ENCODE data around the gene CAMK1D. TPM values are rescaled to one million over a fixed set of nuclear protein-coding genes. Genes with fewer than 3 reads are reported as not detected.

Gene CAMK1D
- total RNA-seq, 1 donor from 2014 or later = 2.3 TPM

DNA sequence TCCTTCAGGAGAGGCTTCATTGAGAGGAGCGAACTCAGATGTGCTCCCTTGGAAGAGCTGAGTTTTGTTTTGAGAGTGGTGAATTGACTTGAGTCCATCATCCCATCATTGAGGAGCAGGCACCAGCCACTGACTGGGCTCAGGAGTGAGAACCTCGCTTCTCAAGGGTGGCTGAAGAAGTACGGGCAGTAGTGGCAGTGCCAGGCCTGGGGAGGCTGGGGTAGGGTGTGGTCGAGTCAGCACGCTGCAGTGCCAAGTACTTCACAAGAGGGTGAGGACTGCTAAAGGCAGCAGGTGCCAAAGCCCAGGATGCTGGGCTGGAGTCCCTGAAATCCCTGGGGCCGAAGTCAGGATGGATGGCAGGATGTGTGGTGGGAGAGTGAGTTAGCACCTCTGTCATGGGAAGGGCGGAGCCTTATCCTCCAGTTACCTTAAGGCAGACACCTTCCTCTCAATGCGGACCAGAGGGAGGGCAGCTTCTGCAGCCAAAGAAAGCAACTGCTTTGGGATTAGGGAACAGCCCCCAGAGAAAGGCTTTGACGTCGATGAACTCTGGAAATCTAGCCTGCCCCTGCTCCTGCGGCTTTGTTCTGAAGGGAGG, 210.3 kb downstream of the CAMK1D start:
- H3K27me3 ChIP-seq (ENCODE audit: control insufficient read depth, insufficient read depth, low read length) = no peaks in the 10 kb centered on the region
- H3K36me3 ChIP-seq (ENCODE audit: control insufficient read depth, insufficient read depth, low read length) = no peaks in the 10 kb centered on the region
- DNase-seq (ENCODE audit: low read depth) = no peak
- H3K4me3 ChIP-seq (ENCODE audit: low read depth, low read length) = no peak overlapping the region
- no peak for TF ChIP-seq CTCF (IDR thresholded peaks at IDR 0.05; ENCODE audit: insufficient read depth, low read length, poor library complexity, severe bottlenecking)

DNA sequence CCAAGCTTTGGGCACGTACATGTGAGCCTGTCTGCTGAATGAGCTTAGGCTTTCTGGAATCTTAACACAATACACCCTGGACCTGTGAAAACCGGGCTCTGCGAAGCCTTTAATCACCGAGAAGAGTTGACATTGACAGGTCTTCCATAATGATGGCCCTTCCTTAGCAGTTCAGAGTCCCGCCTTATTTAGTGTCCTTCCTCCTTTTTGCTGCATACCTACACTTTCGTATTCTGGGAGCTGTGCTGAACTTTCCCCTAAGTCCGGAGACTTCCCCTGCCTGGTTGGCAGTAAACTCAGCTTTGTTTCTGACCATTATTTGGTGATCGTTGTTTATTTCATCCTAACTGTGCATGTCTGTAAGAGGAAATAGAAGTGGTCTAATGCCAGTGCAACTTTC, 212.0 kb downstream of the CAMK1D start:
- DNase-seq (ENCODE audit: low read depth) = no peak
- Histone ChIP-seq H3K4me3 (ENCODE audit: low read depth, low read length) (no peak overlapping the region), H3K27me3 (ENCODE audit: control insufficient read depth, insufficient read depth, low read length) (no peaks in the 10 kb centered on the region), H3K36me3 (ENCODE audit: control insufficient read depth, insufficient read depth, low read length) (no peaks in the 10 kb centered on the region)
- no peak for TF ChIP-seq CTCF (IDR thresholded peaks at IDR 0.05; ENCODE audit: insufficient read depth, low read length, poor library complexity, severe bottlenecking)

DNA sequence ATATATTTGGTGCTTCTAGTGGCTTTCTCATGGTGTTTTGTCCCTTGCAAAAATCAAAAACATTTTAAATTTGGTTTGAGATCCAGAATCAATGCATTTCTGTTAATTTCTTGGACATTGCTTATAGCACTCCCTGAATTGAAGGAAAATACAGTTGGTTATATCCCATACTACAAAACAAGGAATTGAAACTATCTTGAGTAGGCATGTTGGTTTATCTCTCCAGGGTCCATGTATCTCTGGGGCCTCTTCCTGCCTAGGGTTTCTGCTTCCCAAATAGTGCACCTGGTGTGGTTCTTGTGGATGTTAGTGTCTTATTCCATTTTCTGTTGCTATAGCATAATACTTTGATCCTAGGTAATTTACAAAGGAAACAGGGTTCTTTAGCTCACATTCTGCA, 212.4 kb downstream of the CAMK1D start:
- Histone ChIP-seq H3K27me3 (ENCODE audit: control insufficient read depth, insufficient read depth, low read length) (no peaks in the 10 kb centered on the region), H3K4me3 (ENCODE audit: low read depth, low read length) (no peak overlapping the region), H3K36me3 (ENCODE audit: control insufficient read depth, insufficient read depth, low read length) (no peaks in the 10 kb centered on the region)
- no peak for TF ChIP-seq CTCF (IDR thresholded peaks at IDR 0.05; ENCODE audit: insufficient read depth, low read length, poor library complexity, severe bottlenecking)
- no peak for DNase-seq (ENCODE audit: low read depth)

- DNase-seq (ENCODE audit: low read depth) = no peak
- no peak for TF ChIP-seq CTCF (IDR thresholded peaks at IDR 0.05; ENCODE audit: insufficient read depth, low read length, poor library complexity, severe bottlenecking)
Observed at GRCh38 chr10:12563489-12563888, 214.1 kb downstream of the CAMK1D start.

DNA sequence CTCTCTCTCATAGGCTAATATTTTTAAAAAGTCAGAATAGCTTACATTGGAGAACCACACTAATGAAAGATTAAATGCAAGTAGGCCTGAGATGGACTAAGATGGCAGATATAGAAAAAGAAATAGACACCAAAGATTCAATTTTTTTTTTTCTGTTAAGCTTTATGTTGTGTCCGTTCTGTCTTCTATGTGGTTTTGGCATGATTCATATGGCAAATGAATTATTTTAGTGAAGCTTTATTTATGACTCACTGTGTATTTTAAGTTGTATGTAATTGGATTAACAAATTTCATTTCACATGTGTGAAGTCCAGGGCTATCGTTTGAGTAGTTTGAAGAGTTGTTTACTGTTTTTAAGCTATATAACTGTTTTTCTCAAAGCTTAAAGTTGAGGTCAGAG, 214.8 kb downstream of the CAMK1D start:
- H3K36me3 ChIP-seq (ENCODE audit: control insufficient read depth, insufficient read depth, low read length) = no peaks in the 10 kb centered on the region
- DNase-seq (ENCODE audit: low read depth) = no peak
- TF ChIP-seq CTCF (IDR thresholded peaks at IDR 0.05; ENCODE audit: insufficient read depth, low read length, poor library complexity, severe bottlenecking) = no peak

More at GRCh38 chr10:12563489-12563888, 214.1 kb downstream of the CAMK1D start:
- Histone ChIP-seq H3K4me3 (ENCODE audit: low read depth, low read length) (no peak overlapping the region), H3K27me3 (ENCODE audit: control insufficient read depth, insufficient read depth, low read length) (no peaks in the 10 kb centered on the region), H3K36me3 (ENCODE audit: control insufficient read depth, insufficient read depth, low read length) (no peaks in the 10 kb centered on the region)

More for the DNA sequence above, 214.8 kb downstream of the CAMK1D start:
- Histone ChIP-seq H3K27me3 (ENCODE audit: control insufficient read depth, insufficient read depth, low read length) (no peaks in the 10 kb centered on the region), H3K4me3 (ENCODE audit: low read depth, low read length) (no peak overlapping the region)

All from kidney epithelial cell (primary cell).